NCI-H460 (cell line): ENCODE results near the gene ATP2C1. TPM values are rescaled to one million over a fixed set of nuclear protein-coding genes. Genes with fewer than 3 reads are reported as not detected.

Experiments used
- DNase-seq: peaks from one replicate; pipeline ENCODE4 v3.0.0-alpha.2; 2016; ENCODE audit warnings: low read depth; ENCODE audit errors: extremely low read depth
- total RNA-seq: library from RNA; depleted of rRNA; stranded (reverse); fragments of >200 nt; shearing (Covaris generic); gene quantifications from 2 replicates; pipeline ENCODE4 v1.2.3, GENCODE V29; 2014

The ATP2C1 gene
- total RNA-seq, 1 experiment from 2014 or later = 40.9 TPM

DNA sequence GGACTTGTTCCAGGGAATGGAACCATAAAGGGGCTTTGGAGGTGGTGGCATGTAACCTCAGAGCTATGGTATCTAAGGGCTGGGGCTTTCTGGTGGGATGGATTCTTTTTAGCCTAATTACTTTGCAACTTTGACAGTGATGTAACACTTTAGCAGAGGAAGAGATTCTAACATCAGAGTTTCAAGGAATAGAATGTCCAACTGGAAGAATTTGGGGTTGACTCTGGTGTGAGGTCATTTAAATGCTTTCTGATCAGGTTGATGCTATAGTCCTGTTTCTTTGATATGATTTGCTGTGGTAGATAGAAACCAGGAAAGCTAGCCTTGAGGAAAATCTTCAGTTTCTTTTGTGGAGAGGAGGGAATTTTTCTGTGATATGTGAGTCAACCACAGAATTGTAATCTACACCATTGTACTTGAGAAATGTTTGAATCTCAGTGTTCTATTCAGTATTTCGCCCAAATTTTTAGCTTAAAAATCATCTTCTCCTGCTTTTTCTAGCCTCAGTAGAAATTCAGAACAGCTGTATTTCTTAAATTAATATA, 40.0 kb downstream of the ATP2C1 start:
- no peak for DNase-seq

DNA sequence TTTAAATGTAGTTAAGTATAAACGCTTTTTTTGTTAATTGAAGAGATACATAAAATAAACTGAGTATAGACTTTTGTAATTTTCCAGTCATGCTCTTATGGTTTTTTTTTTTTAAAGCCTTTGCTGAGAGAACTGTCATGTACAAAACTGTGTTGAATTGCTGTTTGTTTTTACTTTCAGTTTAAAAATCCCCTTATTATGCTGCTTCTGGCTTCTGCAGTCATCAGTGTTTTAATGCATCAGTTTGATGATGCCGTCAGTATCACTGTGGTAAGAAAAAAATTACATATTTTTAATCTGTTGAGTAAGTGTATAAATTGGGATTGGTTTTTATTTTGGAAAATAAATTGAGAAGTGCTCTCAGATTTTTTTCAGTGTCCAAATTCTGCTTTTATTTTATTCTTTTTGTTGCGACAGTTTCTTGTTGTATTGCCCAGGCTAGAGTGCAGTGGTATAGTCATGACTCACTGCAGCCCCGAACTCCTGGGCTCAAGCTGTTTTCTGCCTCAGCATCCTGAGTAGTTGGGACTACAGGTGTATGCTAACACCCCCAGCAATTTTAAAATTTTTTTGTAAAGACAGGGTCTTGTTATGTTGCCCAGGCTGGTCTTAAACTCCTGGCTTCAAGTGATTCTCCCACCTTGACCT, 40.7 kb downstream of the ATP2C1 start:
- no peak for DNase-seq

DNA sequence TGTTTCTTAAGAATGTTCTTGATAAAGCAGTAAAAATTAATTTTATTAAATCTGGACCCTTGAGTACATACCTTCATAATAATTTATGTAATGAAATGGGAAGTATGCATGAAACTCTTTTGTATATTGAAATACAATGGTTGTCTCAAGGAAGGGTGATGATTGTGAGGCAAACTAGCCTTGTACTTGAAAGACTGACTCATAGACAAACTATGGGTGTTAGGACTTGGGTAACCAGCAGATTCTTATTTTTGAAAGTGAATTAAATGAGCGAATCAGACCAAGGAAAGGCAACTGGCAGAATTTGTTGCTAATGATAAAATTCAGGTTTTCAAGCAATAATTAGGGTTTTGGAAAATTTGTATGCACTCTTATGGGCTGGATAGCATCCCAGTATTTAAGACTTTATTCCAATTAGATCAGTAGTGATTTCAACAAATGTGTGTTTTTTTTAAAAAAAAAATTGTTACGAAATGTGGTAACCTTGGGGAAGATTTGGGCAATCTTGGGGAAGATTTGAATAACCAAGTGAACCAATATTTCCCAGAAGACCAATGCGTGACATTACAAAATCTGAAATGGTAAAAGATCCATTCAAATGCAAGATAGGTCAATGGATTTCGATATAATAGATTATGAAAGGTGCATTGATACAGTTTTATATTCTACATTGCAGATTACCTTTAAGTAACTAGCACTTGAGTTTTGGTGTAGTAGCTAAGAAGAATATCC, 42.0 kb downstream of the ATP2C1 start:
- DNase-seq = no peak

DNA sequence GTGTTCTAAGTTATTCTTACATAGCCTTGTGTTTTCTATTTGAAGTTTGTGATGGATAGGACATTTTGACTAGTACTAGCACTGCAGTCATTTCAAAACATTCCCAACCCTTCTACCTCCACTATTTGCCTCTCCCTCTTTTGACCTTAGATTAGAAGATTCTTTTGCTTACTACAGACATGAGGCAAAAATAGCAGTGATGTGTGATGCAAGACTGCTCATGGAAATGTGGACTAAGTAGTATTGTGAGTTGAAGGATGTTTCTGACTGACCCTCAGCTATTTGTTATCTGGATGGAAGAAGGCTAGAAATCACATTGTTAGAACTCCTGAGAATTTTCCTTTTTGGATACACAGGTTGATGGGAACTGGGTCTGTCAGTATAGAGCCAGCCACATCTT, 45.9 kb downstream of the ATP2C1 start:
- DNase-seq = no peak

DNA sequence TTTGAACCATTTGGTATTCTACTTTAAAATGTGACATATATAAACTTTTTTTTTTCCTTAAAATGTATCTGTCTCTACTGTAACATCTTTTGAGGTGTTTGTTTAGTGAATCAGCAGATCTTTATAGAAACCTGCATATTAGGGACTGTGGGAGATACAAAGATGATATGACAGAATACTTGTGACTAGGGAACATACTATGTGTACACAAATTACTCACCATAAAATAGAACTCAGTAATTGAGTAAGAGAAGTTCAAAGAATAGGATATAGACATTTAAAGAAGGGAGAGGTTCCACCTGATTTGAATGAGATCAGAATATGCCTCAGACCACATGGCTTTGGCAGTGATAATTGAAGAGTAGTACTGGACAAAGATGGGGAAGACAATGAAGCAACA, 47.9 kb downstream of the ATP2C1 start:
- no peak for DNase-seq

DNA sequence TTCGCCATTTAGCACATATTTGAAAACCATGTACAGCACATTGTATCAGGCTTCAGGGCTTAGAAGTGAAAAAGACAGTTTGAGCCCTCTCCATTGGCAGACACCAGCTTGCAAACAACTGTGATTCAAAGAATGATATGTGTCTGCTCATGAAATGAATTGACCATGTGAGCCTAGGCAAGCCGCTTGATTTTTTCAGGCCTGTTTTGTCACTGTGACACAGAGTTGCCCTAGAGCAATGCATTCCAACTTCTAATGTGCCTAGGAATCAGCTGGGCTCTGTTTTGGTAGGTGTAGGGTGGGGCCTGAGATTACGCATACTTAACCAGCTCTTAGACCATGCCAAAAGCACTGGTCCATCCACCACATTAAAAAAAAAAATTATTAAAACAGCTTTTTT, 53.0 kb downstream of the ATP2C1 start:
- no peak for DNase-seq

DNA sequence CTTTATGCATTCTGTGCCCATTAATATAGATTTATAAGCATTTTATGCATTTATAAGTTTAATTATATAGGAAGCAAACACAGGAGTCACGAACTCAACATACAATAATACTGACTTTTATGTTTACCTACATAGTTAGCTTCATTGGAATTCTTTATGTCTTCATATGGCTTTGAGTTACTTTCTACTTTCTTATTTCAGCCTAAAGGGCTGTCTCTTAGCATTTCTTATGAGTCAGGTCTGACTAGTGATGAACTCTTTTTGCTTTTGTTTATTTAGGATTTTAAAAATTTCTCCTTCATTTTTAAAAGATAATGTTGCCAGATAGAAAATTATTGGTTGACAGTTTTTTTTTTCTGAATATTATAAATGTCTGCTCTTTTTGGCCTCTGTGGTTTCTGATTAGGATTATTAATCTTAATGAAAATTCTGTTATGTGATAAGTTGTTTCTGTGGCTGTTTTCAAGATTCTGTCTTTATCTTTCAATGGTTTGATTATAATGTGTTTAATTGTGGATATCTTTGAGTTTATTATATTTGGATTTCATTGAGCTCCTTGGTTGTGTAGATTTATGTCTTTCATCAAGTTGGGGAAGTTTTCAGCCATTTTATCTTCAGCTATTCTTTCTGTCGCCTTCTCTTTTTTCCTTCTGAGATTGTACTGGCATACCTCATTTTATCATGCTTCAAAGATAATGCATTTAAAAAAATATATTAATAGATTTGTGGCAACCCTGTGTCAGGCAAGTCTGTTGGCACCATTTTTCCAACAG, 54.3 kb downstream of the ATP2C1 start:
- DNase-seq = no peak

DNA sequence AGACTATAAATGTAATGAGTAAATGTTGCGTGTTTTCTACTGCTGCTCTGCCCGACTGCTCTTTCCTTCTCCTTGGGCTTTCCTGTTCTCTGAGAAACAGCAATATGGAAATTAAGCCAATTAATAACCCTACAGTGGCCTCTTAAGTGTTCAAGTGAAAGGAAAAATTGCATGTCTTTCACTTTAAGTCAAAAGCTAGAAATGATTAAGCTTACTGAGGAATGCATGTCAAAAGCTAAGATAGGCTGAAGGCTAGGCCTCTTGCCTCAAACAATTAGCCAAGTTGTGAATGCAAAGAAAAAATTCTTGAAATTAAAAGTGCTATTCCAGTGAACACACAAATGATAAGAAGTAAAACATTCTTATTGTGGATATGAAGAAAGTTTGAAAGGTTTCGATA, 55.0 kb downstream of the ATP2C1 start:
- DNase-seq = no peak

DNA sequence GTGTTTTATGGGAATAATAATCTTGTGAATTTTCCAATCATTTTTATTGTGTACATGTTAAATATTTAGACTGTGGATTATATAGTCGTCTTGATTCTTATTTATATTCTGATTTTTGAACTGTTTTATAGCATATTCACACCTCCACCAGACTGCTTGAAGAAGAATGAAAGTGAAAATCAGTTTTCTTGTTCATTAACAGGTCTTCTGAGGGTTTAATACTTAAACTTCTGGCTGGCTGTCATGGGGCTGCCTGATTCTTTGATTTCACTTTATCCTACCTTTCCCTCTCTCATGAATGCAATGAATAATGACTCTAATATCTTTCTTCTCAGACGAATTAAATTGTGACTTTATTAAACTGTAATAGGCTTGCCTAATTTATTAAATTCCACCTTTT, 56.2 kb downstream of the ATP2C1 start:
- no peak for DNase-seq

DNA sequence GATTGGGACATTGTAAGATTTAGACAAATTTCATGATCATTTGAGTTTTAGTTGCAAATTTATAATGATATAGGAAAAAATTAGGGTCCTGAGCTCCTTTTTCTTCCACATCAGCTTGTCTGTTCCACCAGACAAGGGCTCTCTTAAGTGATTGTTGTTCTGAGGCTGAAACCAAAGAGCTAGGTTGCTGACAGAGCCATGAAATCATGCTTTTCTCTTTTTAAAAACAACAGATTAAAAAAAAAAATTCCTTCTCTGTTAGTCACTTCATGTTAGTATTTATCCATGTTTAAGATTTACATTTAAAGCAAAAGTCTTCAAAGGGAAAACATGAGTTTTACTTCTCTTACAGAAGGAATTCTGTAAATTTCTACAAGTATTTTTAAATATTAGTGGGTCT, 56.8 kb downstream of the ATP2C1 start:
- no peak for DNase-seq

DNA sequence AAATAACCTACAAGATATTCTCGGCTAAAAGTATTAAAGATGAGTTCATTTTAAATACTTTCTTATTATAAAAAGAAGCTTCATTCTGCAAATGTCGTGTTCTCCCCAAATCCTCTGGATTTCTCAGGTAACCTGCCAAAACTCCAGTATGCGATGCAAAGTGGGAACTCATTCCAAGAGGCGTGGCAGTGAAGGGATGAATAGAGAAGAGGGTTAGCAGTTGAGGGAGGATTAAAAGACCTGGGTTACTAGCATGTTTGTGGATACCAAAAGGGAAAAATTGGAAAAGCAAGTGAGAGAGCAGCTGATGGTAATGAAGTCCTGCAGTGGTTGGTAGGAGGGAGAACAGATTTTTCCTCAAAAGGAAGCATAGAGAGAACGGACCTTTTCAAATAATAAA, 61.6 kb downstream of the ATP2C1 start:
- DNase-seq = no peak

DNA sequence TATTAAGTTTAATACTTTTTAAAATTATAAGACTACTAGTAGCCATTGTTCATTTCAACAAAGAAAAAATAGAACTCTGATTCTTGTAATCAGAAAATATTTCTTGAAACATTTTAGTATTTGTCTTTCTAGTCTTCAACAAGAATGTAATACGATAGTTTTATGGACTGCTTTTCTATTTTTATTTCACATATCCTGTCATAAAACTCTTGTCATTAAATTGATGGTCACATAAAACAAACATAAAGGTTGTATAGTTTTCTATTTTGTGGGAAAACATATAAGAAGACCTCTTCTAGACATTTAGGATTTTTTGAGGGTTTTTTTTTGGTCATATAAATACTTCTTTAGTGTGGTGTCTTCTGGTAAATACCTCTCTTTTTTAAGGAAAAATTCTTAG, 62.4 kb downstream of the ATP2C1 start:
- DNase-seq = no peak

DNA sequence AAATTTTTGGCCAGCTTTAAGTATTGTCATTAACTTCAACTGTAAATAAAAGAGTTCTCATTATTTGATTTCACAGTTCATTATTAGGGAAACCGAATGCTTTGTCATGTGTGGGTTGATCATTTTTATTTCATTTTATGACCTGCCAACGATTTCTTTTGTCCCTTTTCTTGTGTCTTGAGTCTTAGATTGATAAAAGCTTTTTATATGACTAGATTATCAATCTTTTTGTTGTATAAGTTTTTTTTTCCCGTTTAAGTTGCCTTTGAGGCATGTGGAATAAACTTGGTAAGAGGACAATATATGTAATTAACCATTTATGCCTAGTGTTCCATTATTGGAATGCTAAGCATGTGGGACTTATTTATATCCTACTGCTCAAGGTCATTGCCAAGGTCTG, 62.8 kb downstream of the ATP2C1 start:
- no peak for DNase-seq

DNA sequence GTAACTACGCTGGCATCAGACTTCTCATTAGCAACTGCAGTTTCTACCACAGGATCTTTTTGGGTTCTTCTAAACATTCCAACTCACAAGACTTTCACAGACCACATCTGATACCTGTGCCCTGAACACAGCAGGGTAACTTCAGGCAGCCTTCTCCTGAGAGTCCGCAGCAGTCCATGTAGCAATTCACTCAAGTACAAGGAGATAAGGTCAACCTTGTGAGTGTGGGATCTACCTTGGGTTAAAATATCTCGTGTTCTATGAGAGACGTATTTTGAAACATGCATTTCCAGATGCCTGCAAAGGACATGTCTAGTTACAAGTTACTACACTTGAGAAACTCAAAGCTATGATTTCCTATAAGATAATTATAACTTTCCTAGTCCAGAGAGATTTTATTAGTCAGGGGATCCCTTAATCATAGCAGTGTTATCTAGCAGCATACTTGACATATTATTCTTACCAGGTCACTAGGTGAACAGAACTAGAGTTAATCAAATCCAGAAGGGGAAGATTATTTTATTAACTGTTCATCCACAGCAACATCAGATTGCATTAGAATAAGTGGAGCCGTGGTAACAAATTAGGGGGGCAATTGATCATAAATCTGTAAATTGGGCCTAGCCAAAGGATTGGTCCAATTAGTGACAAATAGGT, 66.4 kb downstream of the ATP2C1 start:
- no peak for DNase-seq

DNA sequence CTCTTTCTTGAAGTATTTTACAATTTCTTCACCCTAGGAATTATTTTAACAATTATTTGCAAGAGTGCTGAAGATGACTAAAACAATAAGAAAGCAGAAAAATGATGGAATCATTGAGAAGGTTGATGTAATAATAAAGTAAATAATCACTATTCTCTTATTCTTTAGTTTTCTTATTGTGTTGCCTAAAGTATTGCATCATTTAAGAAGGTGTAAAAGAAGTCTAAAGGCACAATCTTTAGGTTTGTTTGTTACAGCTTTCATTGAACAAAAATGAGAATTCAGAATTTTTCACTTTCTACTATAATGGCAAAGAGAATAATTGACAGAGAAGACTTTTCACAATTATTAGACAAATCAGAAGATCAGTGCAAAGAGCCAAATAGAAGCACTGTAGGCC, 67.6 kb downstream of the ATP2C1 start:
- DNase-seq = no peak

DNA sequence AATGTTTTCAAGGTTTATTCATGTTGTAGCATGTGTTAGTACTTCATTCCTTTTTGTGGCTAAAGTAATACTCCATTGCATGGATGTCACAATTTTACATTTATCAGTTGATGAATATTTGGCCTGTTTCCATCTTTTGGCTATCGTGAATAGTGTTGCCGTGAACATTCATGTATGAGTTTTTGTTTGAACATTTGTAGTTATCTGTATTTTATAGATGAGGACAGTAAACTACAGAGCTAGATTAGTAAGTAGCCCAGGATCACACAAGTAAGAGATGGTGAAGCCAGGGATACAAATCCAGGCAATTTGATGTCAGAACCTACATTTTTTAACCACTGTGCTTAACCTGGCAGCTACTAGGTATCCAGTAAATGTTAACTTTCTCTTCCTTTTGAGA, 69.6 kb downstream of the ATP2C1 start:
- DNase-seq = no peak

DNA sequence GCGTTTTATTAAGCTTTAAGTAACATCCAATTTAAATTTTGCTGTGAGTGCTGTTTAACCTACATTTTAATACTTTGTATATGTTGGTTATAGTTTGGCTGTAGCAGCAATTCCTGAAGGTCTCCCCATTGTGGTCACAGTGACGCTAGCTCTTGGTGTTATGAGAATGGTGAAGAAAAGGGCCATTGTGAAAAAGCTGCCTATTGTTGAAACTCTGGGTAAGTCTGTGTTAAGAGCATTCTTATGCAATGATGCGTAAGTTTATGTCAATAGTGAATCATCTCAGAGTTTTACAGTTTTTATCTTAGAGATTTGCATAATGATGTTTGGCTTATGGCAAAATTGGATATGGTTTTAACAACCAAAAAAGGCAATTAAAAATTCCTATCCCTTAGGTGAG, 70.0 kb downstream of the ATP2C1 start:
- DNase-seq = peak; percentile 81

DNA sequence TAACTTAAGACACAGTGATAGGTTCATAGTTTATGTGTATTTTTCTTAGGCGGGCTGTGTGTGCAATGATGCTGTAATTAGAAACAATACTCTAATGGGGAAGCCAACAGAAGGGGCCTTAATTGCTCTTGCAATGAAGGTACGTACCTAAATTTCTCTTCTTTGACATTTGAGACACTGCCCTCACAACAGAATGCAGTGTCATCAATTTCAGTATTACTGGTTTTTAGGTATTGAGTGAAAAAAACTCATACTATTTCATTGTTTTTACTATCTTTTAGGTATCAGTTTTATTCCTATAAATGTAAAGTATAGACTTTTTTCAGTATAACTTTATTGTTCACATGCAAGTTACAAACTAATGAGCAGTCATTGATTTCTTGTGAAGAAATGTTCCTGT, 73.4 kb downstream of the ATP2C1 start:
- DNase-seq = no peak

DNA sequence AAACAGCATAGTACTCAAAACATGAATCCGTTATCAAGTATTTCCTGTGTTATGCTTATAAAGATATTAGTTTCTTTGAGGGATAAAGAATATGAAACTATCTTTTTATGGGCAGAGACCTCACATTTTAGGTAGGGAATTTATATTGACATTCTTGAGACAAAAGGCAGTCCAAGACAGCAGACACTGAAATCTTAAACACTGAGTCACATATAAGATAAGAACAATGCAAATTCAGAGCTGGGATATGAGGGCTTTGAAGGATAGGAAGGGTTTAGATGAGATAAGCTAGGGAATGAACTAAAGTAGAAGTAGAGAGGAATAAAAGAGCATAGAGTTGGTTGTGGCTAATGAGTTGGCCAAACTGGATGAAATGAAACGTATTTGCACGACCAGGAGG, 74.3 kb downstream of the ATP2C1 start:
- DNase-seq = no peak

DNA sequence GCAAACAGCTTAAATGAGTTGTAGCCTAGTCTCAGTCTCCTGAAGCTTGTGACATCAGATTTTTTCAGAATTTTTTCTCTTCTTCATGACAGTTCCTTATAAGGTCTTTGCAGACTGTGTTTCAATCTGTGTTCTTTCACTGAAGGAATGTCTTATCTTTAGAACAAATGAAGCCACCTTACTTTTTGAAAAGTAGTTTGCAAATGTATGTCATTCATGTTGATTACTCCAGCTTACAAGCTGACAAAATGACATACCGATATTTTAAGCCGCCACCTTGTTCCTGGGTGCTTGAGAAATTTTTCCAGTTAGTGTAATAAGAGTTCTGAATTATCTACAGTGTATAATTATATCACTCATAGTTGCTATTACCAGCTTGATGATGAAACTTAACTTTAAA, 75.7 kb downstream of the ATP2C1 start:
- DNase-seq = no peak

DNA sequence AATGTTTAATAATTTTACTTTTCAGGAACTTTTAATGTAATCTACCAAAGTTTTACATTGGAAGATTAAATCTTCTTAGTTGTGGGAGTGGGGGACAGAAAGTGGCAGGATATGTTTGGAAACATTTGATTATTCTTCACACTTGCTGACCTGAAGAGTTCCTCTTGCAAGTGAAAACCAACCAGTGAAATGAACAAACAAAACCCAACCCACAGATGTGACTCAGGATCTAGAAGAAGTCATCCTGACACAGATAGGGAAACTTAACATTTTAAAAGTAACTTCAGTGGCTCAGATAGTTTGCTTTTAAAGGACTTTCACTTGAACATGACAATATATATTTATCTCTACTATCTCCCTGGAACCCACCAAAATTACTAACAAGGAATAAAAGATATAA, 77.3 kb downstream of the ATP2C1 start:
- DNase-seq = no peak
